KBM-7 (cell line): Measurements from ENCODE around the gene EN1.

Experiments
- DNase-seq: peaks from one replicate; pipeline ENCODE4 v3.0.0-alpha.2; 2015
- in situ Hi-C: fragments of 300-500 bp; cut with MboI; formaldehyde crosslinking; loops from 2 replicates; pipeline ENCODE4 v1.14.3; 2020; ENCODE audit warnings: low sequenced_read_pairs, low pct_unique_long_range_greater_than_20kb, mixed read lengths

The EN1 gene

DNA sequence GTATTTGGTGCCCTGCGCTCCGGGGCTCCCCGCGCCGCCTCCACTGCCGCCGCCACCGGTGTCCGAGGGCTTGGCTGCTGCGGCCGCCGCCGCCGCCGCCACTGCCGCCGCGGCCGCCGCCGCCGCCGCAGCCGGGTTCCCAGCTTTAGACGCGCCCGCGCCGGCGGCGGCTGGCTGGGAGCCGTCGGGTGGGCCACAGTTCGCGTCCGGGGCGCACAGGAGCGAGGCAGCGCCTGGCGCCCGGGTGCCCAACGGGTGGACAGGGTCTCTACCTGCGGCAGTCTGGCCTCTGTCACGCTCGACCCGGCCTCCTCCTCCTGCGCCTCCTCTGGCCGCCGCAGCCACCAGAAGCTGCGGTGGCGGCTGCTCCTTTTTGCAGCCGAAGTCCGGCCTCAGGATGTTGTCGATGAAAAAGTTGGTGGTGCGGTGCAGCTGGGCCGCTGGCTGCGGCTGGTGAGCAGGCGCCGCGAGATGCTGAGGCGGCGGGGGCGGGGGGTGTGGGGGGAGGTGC is 951 bp downstream of the EN1 start:
- DNase-seq, result no peak
- in situ Hi-C loops, result no loop called here

- in situ Hi-C loops, result no loop called here
- DNase-seq, result no peak
Measured at GRCh38 chr2:118845522-118846441, 1.7 kb downstream of the EN1 start.

DNA sequence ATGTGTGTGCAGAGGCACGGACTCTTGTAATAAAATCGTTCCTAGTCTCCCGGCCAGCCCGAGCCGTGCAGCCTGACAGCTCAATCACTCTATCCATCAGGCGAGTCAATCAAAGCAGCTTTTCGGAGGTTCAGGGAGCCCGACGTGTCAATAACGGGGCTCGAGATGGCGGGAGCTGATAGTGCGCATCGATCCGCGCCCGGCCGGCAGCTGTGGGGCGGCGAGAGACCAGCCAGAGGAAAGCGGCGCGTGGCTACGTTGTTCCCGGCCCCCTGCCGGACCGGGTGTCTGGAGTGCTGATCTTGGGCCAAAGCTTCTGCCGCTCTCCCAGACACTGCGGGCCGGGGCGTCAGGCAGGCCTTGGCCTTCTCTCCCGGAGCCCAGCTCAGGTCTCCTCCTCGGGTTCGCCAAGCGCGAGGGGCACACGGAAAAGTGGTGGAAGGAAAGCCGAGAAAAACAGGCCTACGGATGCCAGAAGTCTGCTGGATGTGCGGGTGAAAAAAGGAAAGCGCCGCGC is 2.4 kb downstream of the EN1 start:
- no peak for DNase-seq
- in situ Hi-C loops, result no loop called here

- DNase-seq, result no peak
- in situ Hi-C loops, result no loop called here
Measured at GRCh38 chr2:118844261-118845004, 3.0 kb downstream of the EN1 start.

DNA sequence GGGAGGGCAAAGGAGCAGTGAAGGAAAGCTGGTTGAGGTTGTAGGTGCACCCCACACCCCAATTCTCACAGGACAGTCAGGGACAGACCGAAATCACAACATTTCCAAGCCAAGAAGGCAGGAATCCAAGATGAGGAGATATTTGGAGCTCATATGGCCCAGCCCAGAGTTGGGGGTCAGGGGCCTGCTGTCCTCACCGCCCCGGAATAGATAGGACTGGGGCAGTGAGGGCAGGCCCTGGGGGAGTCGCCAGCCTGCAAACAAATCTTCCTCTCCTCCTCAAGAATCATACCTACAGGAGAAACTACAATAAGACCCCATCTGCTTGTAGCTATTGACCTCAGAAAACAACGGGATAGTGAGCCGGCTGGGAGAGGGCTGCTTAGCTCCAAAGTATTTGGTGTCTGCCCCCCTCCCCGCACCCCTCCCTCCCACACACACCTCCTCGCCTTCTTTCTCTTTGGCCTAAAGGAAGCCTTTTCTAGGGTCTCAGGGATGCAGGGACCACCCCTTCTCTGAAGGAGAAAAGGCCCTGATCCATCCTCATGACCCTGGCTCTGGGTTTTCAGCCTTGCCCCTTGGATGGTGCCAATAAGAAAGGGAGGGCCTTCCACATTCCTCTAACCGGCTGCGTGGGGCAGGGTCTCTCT is 3.8 kb downstream of the EN1 start:
- DNase-seq, result no peak
- in situ Hi-C loops, result no loop called here

DNA sequence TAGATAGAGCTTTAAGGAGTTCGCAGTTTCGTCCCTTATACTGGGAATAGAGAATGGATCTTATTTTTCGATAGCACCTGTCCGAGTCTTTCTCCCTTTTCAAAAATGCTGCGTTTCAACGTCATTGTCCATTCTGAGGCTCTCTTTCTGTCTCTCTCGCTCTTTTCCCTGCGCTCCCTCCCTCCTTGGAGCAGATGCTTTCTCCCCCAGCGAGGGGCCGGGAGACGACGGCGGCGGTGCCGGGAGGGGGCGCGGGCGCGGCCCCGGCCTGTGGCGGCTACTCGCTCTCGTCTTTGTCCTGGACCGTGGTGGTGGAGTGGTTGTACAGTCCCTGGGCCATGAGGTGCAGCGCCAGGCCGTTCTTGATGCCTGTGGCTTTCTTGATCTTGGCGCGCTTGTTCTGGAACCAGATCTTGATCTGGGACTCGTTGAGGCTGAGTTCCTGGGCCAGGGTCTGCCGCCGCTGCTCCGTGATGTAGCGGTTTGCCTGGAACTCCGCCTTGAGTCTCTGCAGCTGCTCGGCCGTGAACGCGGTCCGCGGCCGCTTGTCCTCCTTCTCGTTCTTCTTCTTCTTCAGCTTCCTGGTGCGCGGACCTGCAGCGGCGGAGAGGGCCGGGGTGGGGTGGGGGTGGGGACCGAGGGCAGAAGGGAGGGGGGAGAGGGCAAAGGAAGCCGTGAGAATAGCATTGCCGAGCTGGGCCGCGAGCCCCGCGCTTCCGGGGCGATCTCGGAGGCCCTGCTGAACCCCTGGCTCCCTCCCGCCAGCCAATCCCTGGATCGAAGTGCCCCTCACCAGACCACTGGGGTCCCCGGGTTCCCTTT is 4.6 kb downstream of the EN1 start:
- no peak for DNase-seq
- in situ Hi-C loops, result no loop called here

- in situ Hi-C loops, result no loop called here
- no peak for DNase-seq
Measured at GRCh38 chr2:118841828-118842461, 5.5 kb downstream of the EN1 start.

GRCh38 chr2:118841450-118841827 is 6.0 kb downstream of the EN1 start:
- DNase-seq, result no peak
- in situ Hi-C loops, result no loop called here

- in situ Hi-C loops, result no loop called here
- DNase-seq, result no peak
Measured at GRCh38 chr2:118838741-118839455, 8.6 kb downstream of the EN1 start.

DNA sequence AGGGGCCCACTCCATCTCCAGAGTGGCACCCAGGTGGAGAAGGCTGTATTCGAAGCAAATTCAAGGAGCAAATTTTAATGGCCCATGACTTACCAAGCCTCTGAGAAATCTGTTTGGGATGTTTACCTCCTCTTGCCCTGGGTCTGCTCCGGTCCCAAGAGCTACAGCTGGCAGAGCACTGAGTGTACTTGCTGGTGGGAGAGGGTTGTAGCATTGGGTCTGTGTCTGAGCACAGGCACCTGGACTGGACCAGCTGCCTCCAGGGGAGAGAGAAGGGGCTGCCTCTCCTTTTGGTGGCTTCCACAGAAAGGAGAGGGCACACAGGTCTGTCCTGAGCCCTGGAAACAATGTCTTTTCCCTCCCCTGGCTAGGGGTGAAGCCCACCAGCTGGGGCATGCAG is 9.8 kb downstream of the EN1 start:
- no peak for DNase-seq
- in situ Hi-C loops, result no loop called here

GRCh38 chr2:118837067-118837466 is 10.4 kb downstream of the EN1 start:
- no peak for DNase-seq
- in situ Hi-C loops, result no loop called here

- in situ Hi-C loops, result no loop called here
- DNase-seq, result no peak
Measured at GRCh38 chr2:118836411-118836930, 11.0 kb downstream of the EN1 start.

DNA sequence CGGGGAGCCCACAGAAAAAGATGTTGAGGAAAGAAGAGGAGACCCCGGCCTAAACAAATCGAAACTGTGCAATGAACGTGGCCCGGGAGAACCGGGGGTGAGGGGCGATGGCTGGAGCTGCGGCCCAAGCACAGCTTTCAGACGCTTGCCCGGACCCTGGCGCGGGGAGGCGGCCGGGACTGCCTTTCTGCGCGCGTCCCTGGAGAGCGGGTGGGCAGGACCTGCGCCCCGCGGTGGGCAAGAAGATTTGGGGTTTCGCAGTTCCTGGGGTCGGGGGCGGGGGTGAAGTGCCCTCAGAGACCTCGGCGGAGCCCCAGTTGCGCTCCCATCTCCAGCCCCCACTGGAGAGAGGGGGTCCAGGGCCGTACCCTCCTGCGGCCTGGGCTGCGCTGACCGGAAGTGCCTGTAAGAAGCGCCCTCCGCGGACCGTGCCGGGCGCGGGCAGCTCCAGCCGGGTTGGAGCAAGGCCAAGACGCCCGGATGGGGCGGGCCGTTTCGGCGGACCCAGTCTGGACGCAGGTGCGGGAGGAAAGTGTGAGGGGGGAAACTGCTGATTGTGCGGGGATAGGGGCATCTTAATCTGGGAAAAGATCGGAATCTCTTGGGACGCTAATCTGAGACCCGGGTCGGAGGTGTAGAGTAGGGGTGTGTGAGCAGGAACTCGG is 11.6 kb downstream of the EN1 start:
- in situ Hi-C loops, result no loop called here
- DNase-seq, result no peak

DNA sequence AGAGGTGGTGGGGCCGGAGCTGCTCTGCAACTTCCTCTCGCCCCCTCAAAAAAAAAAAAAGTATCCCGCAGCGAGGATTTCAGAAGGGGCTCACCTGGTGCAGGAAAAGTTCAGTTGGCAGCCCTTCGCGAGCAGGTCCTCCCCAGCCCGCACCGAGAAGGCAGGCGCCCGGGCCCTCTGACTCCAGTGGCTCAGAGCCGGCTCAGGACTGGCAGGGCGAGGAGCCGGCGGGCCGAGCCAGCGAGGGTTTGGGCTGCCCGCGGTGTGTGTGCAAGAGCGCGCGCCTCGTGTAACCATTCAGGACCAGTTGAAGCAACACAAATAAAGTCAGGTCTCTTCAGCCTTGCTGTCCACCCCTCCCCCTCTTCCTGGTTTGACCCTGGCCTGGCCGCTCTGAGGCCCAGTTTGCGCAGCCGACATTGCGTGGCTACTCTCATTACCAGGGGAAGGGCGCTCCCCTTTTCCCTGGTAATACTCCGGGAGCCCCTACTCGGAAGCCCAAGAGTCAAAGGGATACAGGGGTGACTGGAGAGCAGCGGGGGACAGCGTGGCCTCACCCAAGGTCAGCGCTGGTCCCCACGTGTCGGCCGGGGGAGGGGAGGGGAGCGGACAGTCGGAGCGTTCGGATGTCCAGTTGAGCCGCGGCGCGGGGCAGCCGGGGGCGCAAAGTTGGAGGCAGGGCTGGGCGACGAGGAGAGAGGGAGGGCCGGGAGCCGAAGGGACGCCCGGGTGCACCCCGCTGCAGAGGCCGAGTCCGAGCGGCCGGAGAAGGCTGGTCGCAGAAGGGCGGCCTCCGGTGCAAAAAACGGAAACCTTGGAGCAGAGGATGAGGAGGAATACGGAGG is 12.3 kb downstream of the EN1 start:
- in situ Hi-C loops, result no loop called here
- DNase-seq, result no peak

- in situ Hi-C loops, result no loop called here
- DNase-seq, result no peak
Measured at GRCh38 chr2:118834440-118834810, 13.0 kb downstream of the EN1 start.

DNA sequence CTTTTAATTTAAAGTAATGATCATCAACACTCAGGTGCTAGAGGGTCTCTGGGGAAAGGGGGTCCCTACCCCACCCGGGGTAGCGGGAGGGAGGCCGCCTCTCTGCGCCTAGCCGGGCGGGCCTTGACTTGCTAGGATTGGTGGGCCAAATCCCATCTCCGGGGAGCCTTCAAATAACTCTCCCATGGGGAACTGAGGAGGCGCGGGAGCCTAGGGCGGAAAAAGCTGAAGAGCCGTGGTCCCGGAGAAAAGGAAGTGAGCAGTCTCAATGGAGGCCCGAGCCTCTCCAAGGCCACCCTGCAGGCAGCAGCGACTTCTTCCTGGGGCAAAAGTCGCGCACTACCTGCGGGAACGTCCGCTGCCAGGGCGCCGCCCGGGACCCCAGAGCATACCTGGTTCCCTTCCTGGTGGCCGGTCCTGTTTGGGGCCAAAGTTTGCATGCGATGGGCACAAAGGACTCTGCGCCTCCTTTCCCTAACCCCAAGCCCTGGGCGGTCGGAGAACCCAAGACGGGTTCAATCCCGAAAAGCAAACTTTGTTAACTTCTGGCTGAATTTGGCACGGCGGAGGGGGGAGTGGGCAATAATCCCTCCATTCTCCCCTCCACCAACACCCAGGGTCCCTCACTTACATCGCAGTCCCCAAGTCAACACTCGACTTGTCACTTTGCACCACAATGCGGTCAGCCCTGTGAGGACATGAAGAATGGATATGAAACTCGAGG is 13.6 kb downstream of the EN1 start:
- DNase-seq, result no peak
- in situ Hi-C loops, result no loop called here
